Heart left ventricle (tissue), 13 donors: Measurements from ENCODE around the gene NSDHL.

Experiments
- POLR2A ChIP-seq, 2 donors: fragments of 450-650 bp; IDR thresholded peaks; one replicate each; pipeline ENCODE4 v1.6.1; 2017; ENCODE audit warnings: antibody characterized with exemption in 2 of 2, mild to moderate bottlenecking in 2 of 2, moderate library complexity in 2 of 2
- TF ChIP-seq, protein P1 (sequence below), 12 donors: fragments of 200-600 bp; sonication (generic) in 4 of 12; IDR thresholded peaks; one replicate each; pipeline versions ENCODE4 v1.5.0 to v1.8.0; 2018 to 2022; ENCODE audit warnings: antibody characterized with exemption in 12 of 12, mild to moderate bottlenecking in 5 of 12
- donor health status: ischemic (EF 13 %, LVEDD 7.1; RV severe dilation, severe dysfunction).
- donor health status: DM: no; HTN: yes; CAD: no.
- donor health status: DM: no; HTN: no; CAD: no.
- donor health status: ischemic (EF 25% LVEDD 6.9; RV normal size, moderate dysfunction).
- donor health status: ischemic (EF 25% LVEDD 5.7; RV mildly dilated, moderate dysfunction).
- donor health status: ischemic (EF 35%, LVEDD 5.7; RV mildly dilated, moderate dysfunction).
- donor health status: nonischemic (EF 11% LVEDD 7.7; RV severe dilation, severe dysfunction).
- donor health status: DM: yes; HTN: yes; CAD: no.
- donor health status: PGD.
- donor health status: ischemic (EF 29% LVEDD 5.4; RV normal size, mild dysfunction).
- donor health status: nonischemic (EF 23%, LVEDD 6.1; RV moderate dilation, normal function).

DNA sequence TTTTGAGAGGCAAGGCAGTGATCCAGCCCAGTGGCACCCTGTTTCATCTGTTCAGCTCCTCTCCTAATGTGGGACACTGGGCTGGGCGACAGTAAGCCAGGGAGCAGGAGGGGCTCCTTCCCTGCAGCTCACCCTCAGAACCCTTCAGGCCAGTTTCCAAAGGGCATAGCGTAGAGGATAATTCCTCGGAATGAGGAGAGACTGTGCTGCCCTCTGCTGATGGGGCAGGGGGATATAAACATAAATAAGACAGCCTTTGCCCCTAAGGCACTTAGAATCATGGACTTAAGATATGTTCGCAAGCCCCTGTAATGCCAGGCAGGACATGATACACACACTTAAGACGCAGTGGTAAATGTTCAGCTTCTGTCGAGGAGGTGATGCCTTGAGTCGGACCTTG lies 39.1 kb downstream of the NSDHL start:
- no peak for TF ChIP-seq POLR2A (IDR thresholded peaks at IDR 0.05)
- TF ChIP-seq, protein P1, sequence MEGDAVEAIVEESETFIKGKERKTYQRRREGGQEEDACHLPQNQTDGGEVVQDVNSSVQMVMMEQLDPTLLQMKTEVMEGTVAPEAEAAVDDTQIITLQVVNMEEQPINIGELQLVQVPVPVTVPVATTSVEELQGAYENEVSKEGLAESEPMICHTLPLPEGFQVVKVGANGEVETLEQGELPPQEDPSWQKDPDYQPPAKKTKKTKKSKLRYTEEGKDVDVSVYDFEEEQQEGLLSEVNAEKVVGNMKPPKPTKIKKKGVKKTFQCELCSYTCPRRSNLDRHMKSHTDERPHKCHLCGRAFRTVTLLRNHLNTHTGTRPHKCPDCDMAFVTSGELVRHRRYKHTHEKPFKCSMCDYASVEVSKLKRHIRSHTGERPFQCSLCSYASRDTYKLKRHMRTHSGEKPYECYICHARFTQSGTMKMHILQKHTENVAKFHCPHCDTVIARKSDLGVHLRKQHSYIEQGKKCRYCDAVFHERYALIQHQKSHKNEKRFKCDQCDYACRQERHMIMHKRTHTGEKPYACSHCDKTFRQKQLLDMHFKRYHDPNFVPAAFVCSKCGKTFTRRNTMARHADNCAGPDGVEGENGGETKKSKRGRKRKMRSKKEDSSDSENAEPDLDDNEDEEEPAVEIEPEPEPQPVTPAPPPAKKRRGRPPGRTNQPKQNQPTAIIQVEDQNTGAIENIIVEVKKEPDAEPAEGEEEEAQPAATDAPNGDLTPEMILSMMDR (IDR thresholded peaks at IDR 0.05) = no peak
